ENCODE data around the gene TMEM238.
"Not testable (repeated sequence)": the region's sequence is repeated elsewhere in the genome, so short reads cannot be mapped to it uniquely, and the experiment has no call there.

TMEM238 gene

GRCh38 chr19:55401390-55401789 lies 17.3 kb upstream of the TMEM238 start:
- DNase-seq (ENCODE audit: low spot score) = not testable (repeated sequence)

GRCh38 chr19:55400281-55401087 lies 16.4 kb upstream of the TMEM238 start:
- no peak for DNase-seq (ENCODE audit: low spot score)

GRCh38 chr19:55398200-55398925 lies 14.3 kb upstream of the TMEM238 start:
- no peak for DNase-seq (ENCODE audit: low spot score)

- no peak for DNase-seq (ENCODE audit: low spot score)
These were observed 9.0 kb upstream of the TMEM238 start for GRCh38 chr19:55392820-55393761.

- DNase-seq (ENCODE audit: low spot score) = no peak
These were observed 7.9 kb upstream of the TMEM238 start for GRCh38 chr19:55391702-55392615.

GRCh38 chr19:55391191-55391670 lies 7.1 kb upstream of the TMEM238 start:
- no peak for DNase-seq (ENCODE audit: low spot score)

GRCh38 chr19:55390461-55390880 lies 6.4 kb upstream of the TMEM238 start:
- DNase-seq (ENCODE audit: low spot score) = no peak

- DNase-seq (ENCODE audit: low spot score) = no peak
These were observed 5.6 kb upstream of the TMEM238 start for GRCh38 chr19:55389386-55390317.

GRCh38 chr19:55387736-55388497 lies 3.8 kb upstream of the TMEM238 start:
- no peak for DNase-seq (ENCODE audit: low spot score)

GRCh38 chr19:55386493-55386971 lies 2.4 kb upstream of the TMEM238 start:
- no peak for DNase-seq (ENCODE audit: low spot score)

- DNase-seq (ENCODE audit: low spot score) = peak; percentile 97
These were observed 1.8 kb upstream of the TMEM238 start, which contains the start of gene RPL28 for GRCh38 chr19:55385724-55386492. Gene RPL28, plus strand, starts transcription at chr19:55385932. Its CDS starts 426 bp downstream, at chr19:55386358.

GRCh38 chr19:55384920-55385723 lies 1.0 kb upstream of the TMEM238 start:
- DNase-seq (ENCODE audit: low spot score) = peak; percentile 95

- peak; percentile 84 for DNase-seq (ENCODE audit: low spot score)
These were observed 587 bp downstream of the TMEM238 start for GRCh38 chr19:55383279-55384130.

GRCh38 chr19:55382522-55383054 lies 1.5 kb downstream of the TMEM238 start:
- DNase-seq (ENCODE audit: low spot score) = no peak

- no peak for DNase-seq (ENCODE audit: low spot score)
These were observed 2.1 kb downstream of the TMEM238 start for GRCh38 chr19:55382013-55382412.

GRCh38 chr19:55379174-55379573 lies 4.9 kb downstream of the TMEM238 start:
- DNase-seq (ENCODE audit: low spot score) = no peak

Data from GM03348 (cell line).